NCI-H82 (cell line): ENCODE data around the gene LCN10.

ENCODE experiments used
- DNase-seq: peaks from one replicate; lab custom pipeline; 2025; lab: John Stamatoyannopoulos, UW

The LCN10 gene

GRCh38 chr9:136754626-136755301 is 12.0 kb upstream of the LCN10 start:
- no peak for DNase-seq

- no peak for DNase-seq
These were observed 11.4 kb upstream of the LCN10 start for GRCh38 chr9:136754059-136754572.

- no peak for DNase-seq
These were observed 10.8 kb upstream of the LCN10 start for GRCh38 chr9:136753371-136754058.

GRCh38 chr9:136751814-136752213 is 9.1 kb upstream of the LCN10 start:
- DNase-seq: no peak

GRCh38 chr9:136751244-136751643 is 8.5 kb upstream of the LCN10 start:
- DNase-seq: no peak

GRCh38 chr9:136750526-136750925 is 7.8 kb upstream of the LCN10 start:
- DNase-seq: no peak

- DNase-seq: no peak
These were observed 6.2 kb upstream of the LCN10 start for GRCh38 chr9:136748666-136749611.

- DNase-seq: no peak
These were observed 5.5 kb upstream of the LCN10 start, which contains the start of gene LCN6 for GRCh38 chr9:136748201-136748600. LCN6 (minus strand) TSS chr9:136748525; CDS start chr9:136748483, 42 bp downstream.

- DNase-seq: no peak
These were observed 4.7 kb upstream of the LCN10 start for GRCh38 chr9:136747161-136748060.

GRCh38 chr9:136746621-136747020 is 3.9 kb upstream of the LCN10 start:
- DNase-seq: no peak

- no peak for DNase-seq
These were observed 3.4 kb upstream of the LCN10 start for GRCh38 chr9:136746155-136746490.

GRCh38 chr9:136745389-136746154 is 2.8 kb upstream of the LCN10 start:
- no peak for DNase-seq

GRCh38 chr9:136744773-136745172 is 2.0 kb upstream of the LCN10 start:
- no peak for DNase-seq

GRCh38 chr9:136743639-136744211 is 985 bp upstream of the LCN10 start:
- DNase-seq: no peak

- no peak for DNase-seq
These were observed 713 bp downstream of the LCN10 start for GRCh38 chr9:136741883-136742571.

GRCh38 chr9:136740971-136741882 is 1.5 kb downstream of the LCN10 start:
- DNase-seq: no peak

GRCh38 chr9:136740491-136740890 is 2.2 kb downstream of the LCN10 start:
- no peak for DNase-seq

- no peak for DNase-seq
These were observed 2.7 kb downstream of the LCN10 start for GRCh38 chr9:136740069-136740468.

GRCh38 chr9:136739509-136739908 is 3.2 kb downstream of the LCN10 start:
- DNase-seq: no peak
